GM21390 (cell line): ENCODE results near the gene CCNF.

Experiments
- ATAC-seq: cut with Tn5 transposase; IDR thresholded peaks from one replicate; pipeline ENCODE4 v1.9.1; 2021; ENCODE audit not compliant: unreplicated experiment

Gene CCNF

GRCh38 chr16:2483939-2484897, 55.0 kb downstream of the CCNF start:
- ATAC-seq, result no peak

DNA sequence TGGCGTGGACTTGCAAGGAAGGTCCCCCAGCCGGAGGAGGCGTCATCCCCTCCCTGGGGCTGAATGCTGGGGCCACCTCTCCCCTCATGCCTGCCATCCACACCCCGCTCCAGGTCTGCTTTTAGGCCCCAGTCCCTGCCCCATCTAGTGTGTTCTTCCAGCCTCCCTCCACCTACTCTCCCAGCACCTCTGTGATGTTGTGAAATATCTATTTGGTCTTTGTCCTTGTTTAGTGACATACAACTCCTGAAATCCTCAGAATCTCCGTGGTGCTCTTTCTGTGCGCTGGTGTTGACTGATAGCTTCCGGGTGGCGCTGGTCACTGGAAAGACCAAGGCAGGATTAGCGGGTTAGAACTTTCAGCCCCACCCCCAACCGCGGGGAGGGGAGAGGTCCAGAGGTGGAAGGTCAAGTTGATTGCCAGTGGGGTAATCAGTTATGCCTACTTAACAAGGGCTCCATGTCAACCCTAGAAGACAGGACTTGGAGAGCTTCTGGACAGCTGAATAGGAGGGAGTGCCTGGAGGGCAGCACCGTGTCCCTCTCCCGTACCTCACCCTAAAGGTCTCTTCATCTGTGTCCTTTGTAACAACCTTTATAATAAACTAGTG, 55.8 kb downstream of the CCNF start:
- no peak for ATAC-seq

DNA sequence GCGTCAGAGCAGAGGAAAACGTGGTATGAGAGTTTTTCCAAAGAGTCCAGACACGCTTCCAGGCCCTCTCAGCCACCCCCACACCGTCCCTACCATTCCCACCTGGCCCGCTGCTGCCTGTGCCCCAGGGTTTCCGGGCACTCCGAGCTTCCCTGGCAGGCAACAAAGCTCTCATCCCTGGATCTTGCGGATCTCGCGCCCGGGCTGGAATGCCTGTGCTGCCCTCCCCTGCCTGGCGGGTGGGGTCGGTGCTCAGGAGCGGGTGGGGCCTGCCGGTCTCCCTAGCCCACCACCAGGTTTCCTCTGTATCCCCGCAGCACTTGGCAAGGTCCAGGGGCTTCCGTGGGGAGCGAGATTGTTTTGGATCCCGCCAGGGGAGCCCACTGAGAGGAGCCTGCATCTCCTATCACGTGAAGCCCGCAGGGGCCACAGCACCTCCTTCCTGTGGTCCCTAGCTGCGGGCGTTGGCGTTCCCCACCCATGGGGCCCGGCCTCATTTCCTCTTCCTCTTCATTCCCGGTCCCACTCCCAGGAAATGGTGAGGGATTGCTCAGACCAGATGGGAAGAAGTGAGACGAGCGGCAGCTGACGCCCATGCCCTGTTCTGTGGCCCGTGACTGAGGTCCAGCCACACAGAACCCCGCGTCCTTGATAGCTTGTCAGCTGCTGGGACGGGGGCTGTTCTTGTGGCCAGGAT, 56.7 kb downstream of the CCNF start:
- ATAC-seq, result no peak

DNA sequence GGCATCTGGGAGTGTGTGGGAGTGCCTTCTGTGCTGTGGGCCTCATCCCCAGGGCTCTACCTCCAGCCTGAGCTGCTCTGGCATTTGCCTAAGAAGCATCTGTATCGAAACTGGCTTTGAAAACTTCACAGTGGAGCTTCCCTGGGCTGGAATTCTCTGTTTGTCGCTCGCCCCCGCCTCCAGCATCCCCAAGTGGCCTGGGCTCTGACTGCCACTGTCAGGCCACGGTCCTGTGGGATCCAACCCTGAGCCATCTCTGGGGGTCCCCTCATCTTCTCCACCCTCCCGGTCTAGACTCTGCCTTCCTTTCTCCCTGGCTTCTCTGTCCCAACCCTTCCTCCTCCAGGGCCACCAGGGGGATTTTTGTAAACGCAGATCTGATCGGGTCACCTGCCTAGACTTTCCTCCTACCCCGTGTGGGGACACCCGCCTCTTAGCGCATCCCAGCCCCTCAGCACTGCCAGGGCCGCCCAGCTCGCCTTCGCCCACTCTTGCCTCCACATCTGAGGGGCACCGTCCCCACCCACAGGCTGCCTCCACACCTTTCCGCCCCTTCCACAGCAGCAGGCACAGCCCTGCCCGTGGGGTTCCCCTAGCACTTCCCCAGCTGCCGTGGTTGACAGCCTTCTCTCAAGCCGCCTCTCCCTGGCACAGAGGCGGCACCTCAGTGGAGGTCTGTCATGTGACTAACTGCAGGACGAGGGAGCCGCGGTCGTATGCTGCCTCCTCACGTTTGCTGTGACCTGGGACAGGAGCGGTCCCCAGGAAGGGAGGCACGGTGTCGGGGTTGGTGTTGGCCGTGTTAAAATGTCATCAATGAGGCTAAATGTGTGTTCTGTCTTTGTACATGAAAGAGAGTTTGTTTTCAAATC, 57.6 kb downstream of the CCNF start:
- no peak for ATAC-seq

DNA sequence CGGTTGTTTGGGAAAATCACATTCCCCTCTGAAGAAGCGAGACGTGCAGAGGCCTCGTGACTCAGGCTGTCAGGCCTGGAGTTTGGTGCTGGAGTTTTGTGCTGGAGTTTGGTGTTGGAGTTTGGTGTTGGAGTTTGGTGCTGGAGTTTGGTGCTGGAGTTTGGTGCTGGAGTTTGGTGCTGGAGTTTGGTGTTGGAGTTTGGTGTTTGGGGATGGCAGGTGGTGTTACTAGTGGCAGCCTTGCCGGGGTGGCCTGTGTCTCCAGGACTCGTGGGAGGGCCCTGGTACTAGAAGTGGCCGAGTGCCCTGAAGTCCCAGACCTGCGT, 58.2 kb downstream of the CCNF start:
- ATAC-seq, result no peak

GRCh38 chr16:2487903-2488531, 58.8 kb downstream of the CCNF start:
- no peak for ATAC-seq

DNA sequence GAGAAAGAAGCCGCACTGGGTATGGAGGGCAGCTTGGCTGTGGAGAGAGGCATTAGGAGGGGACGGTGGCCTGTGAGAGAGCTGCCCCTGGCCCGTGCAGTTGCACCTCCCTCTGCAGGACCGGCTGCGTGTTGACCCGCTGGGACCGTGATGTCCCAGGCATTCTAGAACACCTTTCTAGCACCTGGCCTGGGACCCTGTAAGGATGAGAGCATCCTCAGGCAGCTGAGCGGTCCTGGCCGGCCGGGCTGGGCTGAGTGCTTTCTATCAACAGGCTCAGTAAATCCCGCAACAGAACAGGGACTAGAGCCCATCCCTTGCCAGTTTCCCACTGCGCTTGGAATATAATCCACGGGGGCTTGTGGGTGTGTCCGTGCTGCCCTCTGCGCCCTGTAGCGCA, 60.3 kb downstream of the CCNF start:
- no peak for ATAC-seq

DNA sequence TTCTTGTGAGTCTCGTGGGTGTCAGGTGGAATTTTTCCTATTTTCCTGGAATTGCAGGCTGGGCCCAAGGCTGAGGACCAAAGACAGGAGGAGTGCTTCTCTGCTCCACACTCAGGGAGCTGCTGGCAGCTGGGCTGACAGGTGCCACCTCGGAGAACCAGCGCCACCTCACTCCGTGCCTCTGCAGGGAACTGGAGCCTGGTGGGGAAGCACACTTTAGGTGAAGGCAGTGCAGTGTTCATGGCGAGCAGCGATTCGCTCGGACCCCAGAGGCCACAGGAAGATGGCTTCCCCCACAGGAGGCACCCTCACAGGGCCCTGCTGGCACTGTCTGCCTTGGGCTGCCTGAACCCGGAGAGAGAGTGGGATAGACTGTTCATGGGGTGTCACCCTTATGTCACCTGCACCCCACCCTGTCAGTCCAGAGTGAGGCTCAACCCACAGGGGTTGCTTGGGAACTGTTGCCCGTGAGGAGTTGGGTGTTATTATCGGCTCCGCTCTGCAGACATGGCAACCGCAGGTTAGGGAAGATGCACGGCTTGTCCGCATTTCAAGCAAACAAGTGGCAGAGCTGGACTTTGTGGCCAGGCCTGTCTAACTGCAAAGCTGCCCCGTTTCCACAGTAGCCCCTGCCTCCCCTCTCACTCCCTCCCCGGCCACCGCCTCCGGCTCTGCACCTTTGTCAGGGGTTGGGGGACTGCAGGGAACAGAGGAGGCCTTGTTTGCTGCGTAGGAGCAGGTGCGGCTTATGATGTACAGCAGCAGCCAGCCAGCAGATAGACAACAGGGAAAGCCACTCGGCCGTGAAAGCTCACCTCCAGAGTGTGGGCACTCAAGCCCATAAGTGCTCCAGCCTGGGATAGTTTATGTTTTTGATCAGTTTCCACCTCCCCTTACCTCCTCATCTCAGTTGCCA, 61.2 kb downstream of the CCNF start:
- no peak for ATAC-seq

DNA sequence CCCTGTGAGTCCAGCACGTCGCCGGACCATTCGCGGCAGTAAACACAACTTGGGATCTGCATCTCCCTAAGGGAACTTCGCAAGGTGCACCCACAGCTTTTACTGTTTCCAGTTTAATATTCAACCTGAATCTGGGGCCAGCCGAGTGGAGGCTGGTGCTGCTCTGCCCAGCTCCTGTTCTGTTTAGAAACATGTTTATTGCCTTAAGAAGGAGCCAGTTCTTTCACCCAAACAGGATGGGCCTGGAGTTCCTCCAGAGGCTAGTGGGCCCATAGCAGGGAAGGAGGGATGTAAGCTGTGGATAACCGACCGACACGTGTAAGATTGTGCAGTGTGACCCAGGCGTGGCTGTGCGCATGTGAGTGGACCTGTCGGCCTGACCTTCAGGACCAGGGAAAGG, 63.0 kb downstream of the CCNF start:
- ATAC-seq, result no peak

GRCh38 chr16:2493605-2494004, 64.4 kb downstream of the CCNF start:
- ATAC-seq, result no peak

DNA sequence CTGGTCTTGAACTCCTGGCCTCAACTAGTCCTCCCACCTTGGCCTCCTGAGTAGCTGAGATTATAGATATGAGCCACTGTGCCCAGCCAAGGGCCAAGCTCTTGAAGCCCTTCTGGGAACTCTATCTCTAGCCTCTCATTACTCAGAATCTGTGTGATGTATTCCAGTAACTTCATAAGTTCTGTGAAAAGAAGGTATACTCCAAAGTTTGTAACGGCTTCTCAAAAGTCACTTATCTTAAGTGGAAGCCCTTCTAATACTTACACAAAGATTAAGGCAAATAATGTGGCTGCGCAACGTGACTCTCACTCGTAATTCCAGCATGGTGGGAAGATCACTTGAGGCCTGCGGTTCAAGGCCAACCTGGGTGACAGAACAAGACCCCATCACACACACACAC, 65.4 kb downstream of the CCNF start:
- ATAC-seq, result no peak

DNA sequence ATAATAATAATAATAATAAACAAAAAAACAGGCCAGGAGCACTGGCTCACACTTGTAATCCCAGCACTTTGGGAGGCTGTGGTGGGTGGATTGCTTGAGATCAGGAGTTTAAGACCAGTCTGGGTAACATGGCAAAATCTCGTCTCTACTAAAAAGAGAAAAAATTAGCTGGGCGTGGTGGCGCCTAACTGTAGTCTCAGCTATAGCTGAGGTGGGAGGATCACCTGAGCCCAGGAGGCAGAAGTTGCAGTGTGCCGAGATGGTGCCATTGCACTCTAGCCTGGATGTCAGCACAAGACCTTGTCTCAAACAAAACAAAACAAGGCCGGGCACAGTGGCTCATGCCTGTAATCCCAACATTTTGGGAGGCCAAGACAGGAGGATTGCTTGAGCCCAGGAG, 65.8 kb downstream of the CCNF start:
- no peak for ATAC-seq

DNA sequence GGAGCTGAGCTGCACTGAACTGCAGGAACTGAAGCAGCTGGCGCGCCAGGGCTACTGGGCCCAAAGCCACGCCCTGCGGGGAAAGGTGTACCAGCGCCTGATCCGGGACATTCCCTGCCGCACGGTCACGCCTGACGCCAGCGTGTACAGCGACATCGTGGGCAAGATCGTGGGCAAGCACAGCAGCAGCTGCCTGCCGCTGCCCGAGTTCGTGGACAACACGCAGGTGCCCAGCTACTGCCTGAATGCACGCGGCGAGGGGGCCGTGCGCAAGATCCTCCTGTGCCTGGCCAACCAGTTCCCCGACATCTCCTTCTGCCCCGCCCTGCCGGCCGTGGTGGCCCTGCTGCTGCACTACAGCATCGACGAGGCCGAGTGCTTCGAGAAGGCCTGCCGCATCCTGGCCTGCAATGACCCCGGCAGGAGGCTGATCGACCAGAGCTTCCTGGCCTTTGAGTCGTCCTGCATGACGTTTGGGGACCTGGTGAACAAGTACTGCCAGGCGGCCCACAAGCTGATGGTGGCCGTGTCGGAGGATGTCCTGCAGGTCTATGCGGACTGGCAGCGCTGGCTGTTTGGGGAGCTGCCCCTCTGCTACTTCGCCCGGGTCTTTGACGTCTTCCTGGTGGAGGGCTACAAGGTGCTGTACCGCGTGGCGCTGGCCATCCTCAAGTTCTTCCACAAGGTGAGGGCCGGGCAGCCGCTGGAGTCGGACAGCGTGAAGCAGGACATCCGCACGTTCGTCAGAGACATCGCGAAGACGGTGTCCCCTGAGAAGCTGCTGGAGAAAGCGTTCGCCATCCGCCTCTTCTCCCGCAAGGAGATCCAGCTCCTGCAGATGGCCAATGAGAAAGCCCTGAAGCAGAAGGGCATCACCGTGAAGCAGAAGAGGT, 67.2 kb downstream of the CCNF start:
- ATAC-seq, result no peak

DNA sequence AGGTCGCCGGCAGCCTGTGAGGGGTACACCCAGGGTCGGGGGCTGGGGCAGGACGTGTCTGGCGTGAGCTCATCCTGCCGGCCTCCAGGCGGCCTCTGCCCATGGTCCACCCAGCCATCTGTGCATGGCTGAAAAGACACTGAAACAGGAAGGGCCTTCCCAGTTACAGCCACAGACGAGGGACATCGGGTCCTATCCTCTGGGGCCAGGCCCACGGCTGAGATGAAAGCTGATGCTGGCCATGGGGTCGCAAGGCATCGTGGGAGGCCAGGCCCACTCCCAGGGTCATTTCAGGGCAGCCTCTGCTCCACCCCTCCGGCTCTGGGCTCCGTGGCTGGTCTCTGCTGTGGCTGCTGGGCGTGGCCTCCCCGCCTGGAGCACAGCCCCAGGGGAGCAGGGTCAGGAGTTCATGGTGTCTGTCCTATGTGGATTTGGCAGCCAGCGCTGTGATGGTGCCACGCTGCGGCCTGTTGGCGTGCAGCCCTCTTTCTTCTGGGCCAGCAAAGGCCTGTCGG, 67.9 kb downstream of the CCNF start:
- ATAC-seq, result no peak

DNA sequence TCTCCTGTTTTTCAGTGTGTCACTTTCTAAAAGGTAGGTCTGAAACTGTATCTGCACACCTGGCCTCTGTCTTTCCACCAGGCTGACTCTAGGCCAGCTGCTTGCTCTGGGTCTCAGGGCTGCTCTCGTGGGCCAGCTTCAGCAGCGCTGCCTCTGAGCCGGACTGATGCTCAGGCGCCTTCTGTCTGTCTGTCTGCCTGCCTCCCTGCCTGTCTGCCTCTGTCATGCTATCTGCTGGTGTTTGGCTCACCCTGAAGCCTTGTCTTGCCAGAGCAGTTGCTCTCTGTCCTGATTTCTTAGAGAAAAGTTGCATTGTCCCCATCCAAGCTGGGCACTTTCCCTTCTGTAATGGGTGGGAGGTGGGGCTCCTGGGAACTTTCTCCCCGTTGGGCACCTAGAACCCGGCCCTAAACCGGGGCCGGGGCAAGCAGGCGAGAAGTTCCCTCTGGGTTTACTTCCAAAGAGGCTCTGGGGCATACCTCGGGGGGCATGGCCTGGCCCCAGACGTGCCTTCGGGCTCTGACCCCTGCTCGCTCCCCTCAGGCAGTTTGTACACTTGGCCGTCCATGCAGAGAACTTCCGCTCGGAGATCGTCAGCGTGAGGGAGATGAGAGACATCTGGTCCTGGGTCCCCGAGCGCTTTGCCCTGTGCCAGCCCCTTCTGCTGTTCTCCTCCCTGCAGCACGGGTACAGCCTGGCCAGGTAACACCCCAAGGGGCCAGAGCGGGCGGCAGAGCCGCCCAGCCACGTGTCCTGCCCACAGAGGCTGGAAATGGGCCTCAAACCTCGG, 68.6 kb downstream of the CCNF start:
- no peak for ATAC-seq

- no peak for ATAC-seq
Measured at GRCh38 chr16:2498531-2499253, 69.4 kb downstream of the CCNF start.

DNA sequence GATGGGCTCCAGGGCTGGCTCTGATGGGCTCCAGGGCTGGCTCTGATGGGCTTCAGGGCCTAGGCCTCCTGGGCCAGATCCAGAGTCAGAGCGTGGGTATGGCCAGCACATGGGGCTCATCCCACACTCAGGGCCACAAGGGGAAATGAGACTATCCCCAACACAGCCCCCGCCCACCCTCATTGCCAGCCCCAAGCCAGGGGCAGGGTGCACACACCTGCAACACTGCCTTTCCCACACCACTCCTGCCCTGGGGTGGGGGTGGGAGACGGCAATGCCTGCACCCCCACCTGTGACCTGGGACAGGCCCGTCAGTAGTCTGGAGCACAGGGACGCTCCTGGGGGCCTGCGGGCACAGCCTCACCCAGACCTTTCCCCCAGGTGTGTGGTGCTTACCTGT, 70.2 kb downstream of the CCNF start:
- ATAC-seq, result no peak
